Right lobe of liver (tissue), 4 donors: Measurements from ENCODE around the gene NEDD4L.

Experiments
- POLR2A ChIP-seq: fragments of 450-650 bp; IDR thresholded peaks from one replicate; pipeline ENCODE4 v1.6.1; 2017; ENCODE audit warnings: antibody characterized with exemption, mild to moderate bottlenecking
- TF ChIP-seq, protein P1 (sequence below), 4 donors: fragments of 200-600 bp in 3 of 4; fragments of 450-650 bp in 1 of 4; IDR thresholded peaks; one replicate each; pipeline versions ENCODE4 v1.5.1 to v1.8.0; 2016 to 2022; ENCODE audit warnings: antibody characterized with exemption in 4 of 4, mild to moderate bottlenecking in 2 of 4
- donor health status: DM: no; HTN: no; CAD: no.
- donor health status: DM: no; HTN: no; CAD: no.
- donor health status: DM: no; HTN: yes; CAD: no.

- TF ChIP-seq, protein P1, sequence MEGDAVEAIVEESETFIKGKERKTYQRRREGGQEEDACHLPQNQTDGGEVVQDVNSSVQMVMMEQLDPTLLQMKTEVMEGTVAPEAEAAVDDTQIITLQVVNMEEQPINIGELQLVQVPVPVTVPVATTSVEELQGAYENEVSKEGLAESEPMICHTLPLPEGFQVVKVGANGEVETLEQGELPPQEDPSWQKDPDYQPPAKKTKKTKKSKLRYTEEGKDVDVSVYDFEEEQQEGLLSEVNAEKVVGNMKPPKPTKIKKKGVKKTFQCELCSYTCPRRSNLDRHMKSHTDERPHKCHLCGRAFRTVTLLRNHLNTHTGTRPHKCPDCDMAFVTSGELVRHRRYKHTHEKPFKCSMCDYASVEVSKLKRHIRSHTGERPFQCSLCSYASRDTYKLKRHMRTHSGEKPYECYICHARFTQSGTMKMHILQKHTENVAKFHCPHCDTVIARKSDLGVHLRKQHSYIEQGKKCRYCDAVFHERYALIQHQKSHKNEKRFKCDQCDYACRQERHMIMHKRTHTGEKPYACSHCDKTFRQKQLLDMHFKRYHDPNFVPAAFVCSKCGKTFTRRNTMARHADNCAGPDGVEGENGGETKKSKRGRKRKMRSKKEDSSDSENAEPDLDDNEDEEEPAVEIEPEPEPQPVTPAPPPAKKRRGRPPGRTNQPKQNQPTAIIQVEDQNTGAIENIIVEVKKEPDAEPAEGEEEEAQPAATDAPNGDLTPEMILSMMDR (IDR thresholded peaks at IDR 0.05): no peak
- no peak for TF ChIP-seq POLR2A
These were observed 34.9 kb upstream of the NEDD4L start for GRCh38 chr18:58009166-58009565.
